SK-MEL-5 (cell line): Measurements from ENCODE around the gene PAQR4. TPM values are rescaled to one million over a fixed set of nuclear protein-coding genes. Genes with fewer than 3 reads are reported as not detected.

ENCODE experiments used
- DNase-seq: peaks from one replicate; pipeline ENCODE4 v3.0.0-alpha.2; 2016; ENCODE audit warnings: low read depth, low spot score
- in situ Hi-C: cut with HindIII; loops from 2 replicates; pipeline ENCODE4 v1.10.0; 2016; ENCODE audit warnings: low sequenced_read_pairs, high pct_unique_total_duplicates, low pct_unique_long_range_greater_than_20kb
- total RNA-seq: library from RNA; depleted of rRNA; stranded (reverse); fragments of >200 nt; shearing (Covaris generic); gene quantifications from 2 replicates; pipeline ENCODE4 v1.2.3, GENCODE V29; 2014

PAQR4 gene
- total RNA-seq, 1 experiment from 2014 or later, result 30.3 TPM

GRCh38 chr16:2973093-2973492 is 3.9 kb downstream of the PAQR4 start:
- no peak for DNase-seq
- in situ Hi-C loops, result no loop called here

GRCh38 chr16:2973605-2974318 is 4.6 kb downstream of the PAQR4 start:
- DNase-seq, result no peak
- in situ Hi-C loops, result no loop called here

DNA sequence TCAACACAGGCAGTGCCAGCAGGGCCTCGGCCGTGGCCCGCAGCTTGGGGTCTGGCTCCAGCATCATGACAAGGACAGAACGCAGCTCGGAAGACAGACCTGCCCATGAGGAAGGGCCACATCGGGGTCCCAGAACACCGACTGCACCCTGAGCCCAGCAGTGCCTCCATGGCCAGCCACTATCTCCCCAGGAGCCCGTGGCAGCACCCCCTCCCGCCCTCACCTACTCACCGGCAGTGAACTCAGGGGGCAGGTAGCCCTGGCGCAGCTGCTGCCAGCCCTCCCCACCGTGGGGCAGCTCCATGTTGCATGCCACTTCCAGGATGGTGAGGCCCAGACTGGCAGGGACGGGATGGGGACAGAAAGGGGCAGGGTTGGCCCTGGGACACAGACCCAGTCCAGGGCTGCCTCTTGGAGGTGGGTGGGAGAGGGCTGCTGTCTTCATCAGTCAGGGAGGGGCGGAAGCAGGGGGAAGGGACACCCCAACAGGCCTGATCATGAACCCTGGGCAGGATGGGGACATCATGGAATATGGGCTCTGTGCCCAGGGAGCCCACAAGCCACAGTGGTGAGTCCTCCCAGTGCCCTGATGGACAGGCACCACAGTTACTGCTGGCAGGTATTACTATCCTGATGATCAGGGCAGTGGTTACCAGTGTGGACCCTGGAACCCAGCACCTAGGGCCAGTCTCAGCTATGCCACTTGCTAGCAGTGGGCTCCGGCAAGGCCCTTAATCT is 5.3 kb downstream of the PAQR4 start:
- in situ Hi-C loops, result no loop called here
- DNase-seq, result no peak

GRCh38 chr16:2975161-2975795 is 6.1 kb downstream of the PAQR4 start:
- in situ Hi-C loops, result no loop called here
- no peak for DNase-seq

DNA sequence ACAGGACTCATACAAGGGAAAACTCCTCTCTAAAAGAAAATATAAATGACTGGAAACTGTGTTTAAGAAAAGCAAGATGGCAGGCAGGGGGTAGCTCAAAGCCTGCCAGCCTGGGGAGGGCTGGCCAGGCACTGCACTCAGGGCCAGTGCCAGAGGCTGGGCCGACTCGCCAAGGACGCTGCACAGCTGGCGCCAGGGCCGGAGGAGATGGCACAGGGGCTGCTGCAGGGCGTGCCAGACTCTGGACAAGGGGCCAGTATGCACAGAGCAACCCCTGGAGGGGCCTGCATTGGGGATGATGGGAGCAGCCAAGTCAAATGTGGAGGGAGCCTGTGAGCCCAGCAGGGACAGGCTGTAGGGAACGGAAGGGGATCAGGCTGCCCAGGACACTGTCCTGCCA is 7.1 kb downstream of the PAQR4 start:
- DNase-seq, result no peak
- in situ Hi-C loops, result no loop called here

DNA sequence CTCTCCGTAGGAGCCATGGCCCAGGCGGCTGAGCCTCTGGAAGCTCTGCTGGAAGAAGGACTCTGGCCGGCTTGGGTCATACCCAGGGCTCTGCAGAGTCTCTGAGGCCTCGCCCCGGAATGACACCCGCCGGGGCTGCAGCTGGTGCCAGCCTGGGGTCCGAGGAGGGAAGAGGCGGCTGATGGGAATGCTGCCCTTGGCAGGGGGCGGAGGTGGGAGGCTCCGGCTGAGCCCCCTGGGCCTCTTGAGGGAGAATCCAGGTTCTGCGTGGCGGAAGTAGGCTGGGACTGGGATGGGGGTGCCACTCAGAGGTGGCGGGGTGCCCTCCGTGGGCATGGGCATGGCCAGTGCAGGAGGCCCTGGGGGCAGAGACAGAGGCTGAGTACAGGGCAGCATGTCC is 7.5 kb downstream of the PAQR4 start:
- DNase-seq, result no peak
- in situ Hi-C loops, result no loop called here

- no peak for DNase-seq
- in situ Hi-C loops, result no loop called here
These were observed 8.3 kb downstream of the PAQR4 start for GRCh38 chr16:2977440-2977839.

GRCh38 chr16:2979669-2980226 is 10.6 kb downstream of the PAQR4 start:
- no peak for DNase-seq
- in situ Hi-C loops, result no loop called here

DNA sequence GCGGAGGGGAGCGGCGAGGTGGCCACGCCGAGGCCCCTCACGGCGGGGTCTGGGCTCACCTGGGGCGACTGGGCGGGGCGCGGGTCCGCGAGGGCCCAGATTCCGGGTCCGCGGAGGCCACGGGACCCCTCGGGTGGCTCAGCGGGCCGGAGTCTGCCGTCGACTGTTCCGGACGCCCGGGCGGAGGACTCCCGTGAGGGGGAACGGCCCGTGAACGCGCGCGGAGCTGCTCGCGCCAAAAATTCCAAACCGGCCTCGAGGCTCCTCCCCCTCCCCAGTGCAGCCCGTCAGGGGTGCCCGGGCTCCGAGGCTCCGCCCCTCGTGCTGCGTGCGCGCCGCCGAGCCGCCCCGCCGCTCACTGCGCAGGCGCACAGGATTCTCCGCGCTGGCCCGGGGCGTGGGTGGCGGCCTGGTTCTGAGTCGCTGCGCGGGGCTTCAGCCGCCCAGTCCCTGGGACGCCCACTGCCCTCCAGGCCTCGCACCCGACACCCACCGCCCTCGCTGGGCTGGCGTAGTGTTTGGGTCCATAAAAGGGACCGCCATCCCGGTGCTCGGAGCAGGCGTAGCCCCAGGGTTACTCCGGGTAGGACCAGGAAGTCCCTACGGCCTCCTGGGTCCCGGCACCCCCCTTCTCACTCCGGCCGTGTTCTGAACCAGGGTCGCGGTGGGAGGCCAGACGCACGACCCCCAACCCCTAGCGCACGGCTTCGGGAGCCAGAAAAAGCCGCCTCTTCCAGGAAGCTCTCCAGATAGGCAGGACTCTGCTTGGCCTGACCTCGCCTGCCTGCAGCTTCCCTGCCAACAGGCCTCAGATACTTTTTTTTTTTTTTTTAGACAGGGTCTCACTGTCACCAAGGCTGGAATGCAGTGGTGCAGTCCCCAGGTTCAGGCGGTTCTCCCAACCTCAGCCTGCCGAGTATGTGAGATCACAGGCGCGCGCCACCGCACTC is 11.4 kb downstream of the PAQR4 start, which contains the start of gene PKMYT1:
TSS of gene PKMYT1 (minus strand) at position 220 of the 950 bp plus-strand sequence. CDS start 789 bp downstream, outside the sequence.
- in situ Hi-C loops, result no loop called here
- peak; percentile 83 for DNase-seq

DNA sequence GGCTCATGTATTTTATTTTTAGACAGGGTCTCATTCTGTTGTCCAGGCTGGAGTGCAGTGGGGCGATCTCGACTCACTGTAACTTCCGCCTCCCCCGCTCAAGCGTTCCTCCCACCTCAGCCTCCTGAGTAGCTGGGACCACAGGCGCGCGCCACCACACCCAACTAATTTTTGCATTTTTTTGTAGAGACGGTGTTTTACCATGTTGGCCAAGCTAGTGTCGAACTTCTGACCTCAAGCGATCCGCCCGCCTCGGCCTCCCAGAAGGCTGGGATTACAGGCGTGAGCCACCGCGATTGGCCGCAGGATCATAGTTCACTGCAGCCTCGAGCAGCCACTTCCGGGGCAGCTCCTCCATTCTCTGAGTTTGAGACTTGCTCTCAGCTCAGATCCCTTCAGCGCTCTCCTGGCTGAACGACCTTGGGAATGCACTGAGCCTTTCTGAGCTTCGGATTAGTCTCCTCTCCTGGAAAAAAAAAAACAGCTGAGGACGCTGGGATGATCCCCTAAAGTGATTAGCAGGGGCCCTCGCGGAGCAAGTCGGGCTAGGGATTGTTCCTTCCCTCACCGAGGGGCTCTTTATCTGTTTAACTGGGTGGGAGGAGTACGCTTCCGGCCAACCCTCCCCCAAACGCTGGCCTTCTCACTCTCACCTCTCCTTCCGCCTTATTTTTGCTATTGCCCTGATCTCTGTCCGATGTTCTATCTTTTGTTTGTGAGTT is 12.2 kb downstream of the PAQR4 start:
- in situ Hi-C loops, result no loop called here
- no peak for DNase-seq

GRCh38 chr16:2981899-2982250 is 12.7 kb downstream of the PAQR4 start:
- DNase-seq, result no peak
- in situ Hi-C loops, result no loop called here

DNA sequence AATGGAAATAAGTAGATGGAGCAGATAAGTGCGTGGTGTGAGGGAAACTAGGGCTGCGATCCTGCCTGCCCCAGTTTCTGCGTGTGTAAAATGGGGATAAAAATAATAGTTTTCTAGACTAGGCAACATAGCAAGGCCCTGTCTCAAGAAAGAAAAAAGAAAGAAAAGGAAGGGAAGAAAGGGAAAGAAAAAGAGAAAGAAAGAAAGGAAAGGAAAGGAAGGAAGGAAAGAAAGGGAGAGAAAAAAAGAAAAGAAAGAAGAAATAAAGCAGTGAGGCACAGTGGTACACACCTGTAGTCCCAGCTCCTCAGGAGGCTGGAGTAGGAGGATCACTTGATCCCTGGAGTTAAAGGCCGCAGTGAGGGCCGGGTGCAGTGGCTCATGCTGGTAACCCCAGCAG is 13.3 kb downstream of the PAQR4 start:
- in situ Hi-C loops, result no loop called here

GRCh38 chr16:2983706-2984136 is 14.6 kb downstream of the PAQR4 start:
- DNase-seq, result peak; percentile 75
- in situ Hi-C loops, result no loop called here

More for the DNA sequence above, 13.3 kb downstream of the PAQR4 start:
- DNase-seq, result no peak

GRCh38 chr16:2985462-2985861 is 16.3 kb downstream of the PAQR4 start:
- in situ Hi-C loops, result no loop called here
- no peak for DNase-seq

- in situ Hi-C loops, result no loop called here
- no peak for DNase-seq
These were observed 16.8 kb downstream of the PAQR4 start for GRCh38 chr16:2985893-2986355.

- no peak for DNase-seq
- in situ Hi-C loops, result no loop called here
These were observed 17.6 kb downstream of the PAQR4 start for GRCh38 chr16:2986623-2987188.
